ENCODE measurements around the gene CCDC57.

DNA sequence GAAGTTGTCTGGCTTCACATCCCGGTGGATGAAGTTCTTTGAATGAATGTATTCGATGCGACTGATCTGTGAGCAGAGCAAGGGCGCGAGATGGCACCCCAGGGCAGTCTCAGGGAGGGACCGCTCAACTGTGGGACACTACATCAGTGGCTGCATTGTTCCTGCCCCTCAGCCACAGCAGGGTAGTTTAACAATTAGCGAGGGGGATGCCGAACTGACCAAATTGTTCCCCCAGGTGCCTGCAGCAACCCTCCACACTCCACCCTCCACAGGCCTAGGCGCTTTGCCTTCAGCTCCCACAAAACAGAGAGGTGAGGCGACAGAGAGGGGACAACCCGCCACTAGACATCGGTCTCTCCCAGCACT, 40.5 kb upstream of the CCDC57 start:
- no peak for TF ChIP-seq JUND (IDR thresholded peaks at IDR 0.05)
- TF ChIP-seq TAF1 (conservative IDR thresholded peaks at IDR 0.05), result no peak
- TF ChIP-seq, protein P1, sequence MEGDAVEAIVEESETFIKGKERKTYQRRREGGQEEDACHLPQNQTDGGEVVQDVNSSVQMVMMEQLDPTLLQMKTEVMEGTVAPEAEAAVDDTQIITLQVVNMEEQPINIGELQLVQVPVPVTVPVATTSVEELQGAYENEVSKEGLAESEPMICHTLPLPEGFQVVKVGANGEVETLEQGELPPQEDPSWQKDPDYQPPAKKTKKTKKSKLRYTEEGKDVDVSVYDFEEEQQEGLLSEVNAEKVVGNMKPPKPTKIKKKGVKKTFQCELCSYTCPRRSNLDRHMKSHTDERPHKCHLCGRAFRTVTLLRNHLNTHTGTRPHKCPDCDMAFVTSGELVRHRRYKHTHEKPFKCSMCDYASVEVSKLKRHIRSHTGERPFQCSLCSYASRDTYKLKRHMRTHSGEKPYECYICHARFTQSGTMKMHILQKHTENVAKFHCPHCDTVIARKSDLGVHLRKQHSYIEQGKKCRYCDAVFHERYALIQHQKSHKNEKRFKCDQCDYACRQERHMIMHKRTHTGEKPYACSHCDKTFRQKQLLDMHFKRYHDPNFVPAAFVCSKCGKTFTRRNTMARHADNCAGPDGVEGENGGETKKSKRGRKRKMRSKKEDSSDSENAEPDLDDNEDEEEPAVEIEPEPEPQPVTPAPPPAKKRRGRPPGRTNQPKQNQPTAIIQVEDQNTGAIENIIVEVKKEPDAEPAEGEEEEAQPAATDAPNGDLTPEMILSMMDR (IDR thresholded peaks at IDR 0.05; ENCODE audit: low read depth, low read length, missing input control), result no peak
- TF ChIP-seq GABPA (IDR thresholded peaks at IDR 0.05 in 1 of 2, conservative IDR thresholded peaks at IDR 0.05 in 1 of 2), result no peak
- TF ChIP-seq, protein P2, sequence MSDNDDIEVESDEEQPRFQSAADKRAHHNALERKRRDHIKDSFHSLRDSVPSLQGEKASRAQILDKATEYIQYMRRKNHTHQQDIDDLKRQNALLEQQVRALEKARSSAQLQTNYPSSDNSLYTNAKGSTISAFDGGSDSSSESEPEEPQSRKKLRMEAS (IDR thresholded peaks at IDR 0.05), result no peak
- no peak for TF ChIP-seq YY1 (IDR thresholded peaks at IDR 0.05)
- TF ChIP-seq, protein P3, sequence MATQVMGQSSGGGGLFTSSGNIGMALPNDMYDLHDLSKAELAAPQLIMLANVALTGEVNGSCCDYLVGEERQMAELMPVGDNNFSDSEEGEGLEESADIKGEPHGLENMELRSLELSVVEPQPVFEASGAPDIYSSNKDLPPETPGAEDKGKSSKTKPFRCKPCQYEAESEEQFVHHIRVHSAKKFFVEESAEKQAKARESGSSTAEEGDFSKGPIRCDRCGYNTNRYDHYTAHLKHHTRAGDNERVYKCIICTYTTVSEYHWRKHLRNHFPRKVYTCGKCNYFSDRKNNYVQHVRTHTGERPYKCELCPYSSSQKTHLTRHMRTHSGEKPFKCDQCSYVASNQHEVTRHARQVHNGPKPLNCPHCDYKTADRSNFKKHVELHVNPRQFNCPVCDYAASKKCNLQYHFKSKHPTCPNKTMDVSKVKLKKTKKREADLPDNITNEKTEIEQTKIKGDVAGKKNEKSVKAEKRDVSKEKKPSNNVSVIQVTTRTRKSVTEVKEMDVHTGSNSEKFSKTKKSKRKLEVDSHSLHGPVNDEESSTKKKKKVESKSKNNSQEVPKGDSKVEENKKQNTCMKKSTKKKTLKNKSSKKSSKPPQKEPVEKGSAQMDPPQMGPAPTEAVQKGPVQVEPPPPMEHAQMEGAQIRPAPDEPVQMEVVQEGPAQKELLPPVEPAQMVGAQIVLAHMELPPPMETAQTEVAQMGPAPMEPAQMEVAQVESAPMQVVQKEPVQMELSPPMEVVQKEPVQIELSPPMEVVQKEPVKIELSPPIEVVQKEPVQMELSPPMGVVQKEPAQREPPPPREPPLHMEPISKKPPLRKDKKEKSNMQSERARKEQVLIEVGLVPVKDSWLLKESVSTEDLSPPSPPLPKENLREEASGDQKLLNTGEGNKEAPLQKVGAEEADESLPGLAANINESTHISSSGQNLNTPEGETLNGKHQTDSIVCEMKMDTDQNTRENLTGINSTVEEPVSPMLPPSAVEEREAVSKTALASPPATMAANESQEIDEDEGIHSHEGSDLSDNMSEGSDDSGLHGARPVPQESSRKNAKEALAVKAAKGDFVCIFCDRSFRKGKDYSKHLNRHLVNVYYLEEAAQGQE (IDR thresholded peaks at IDR 0.05), result no peak
- TF ChIP-seq, protein P4, sequence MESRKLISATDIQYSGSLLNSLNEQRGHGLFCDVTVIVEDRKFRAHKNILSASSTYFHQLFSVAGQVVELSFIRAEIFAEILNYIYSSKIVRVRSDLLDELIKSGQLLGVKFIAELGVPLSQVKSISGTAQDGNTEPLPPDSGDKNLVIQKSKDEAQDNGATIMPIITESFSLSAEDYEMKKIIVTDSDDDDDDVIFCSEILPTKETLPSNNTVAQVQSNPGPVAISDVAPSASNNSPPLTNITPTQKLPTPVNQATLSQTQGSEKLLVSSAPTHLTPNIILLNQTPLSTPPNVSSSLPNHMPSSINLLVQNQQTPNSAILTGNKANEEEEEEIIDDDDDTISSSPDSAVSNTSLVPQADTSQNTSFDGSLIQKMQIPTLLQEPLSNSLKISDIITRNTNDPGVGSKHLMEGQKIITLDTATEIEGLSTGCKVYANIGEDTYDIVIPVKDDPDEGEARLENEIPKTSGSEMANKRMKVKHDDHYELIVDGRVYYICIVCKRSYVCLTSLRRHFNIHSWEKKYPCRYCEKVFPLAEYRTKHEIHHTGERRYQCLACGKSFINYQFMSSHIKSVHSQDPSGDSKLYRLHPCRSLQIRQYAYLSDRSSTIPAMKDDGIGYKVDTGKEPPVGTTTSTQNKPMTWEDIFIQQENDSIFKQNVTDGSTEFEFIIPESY (IDR thresholded peaks at IDR 0.05), result no peak
- TF ChIP-seq RAD21 (IDR thresholded peaks at IDR 0.05), result no peak
- TF ChIP-seq, protein P5, sequence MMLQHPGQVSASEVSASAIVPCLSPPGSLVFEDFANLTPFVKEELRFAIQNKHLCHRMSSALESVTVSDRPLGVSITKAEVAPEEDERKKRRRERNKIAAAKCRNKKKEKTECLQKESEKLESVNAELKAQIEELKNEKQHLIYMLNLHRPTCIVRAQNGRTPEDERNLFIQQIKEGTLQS (IDR thresholded peaks at IDR 0.05), result no peak
- no peak for TF ChIP-seq FOXA1 (IDR thresholded peaks at IDR 0.05)
- TF ChIP-seq EGR1 (IDR thresholded peaks at IDR 0.05; ENCODE audit: low read depth in 2 of 2), result no peak
- no peak for TF ChIP-seq HNF4A (conservative IDR thresholded peaks at IDR 0.05)
- no peak for TF ChIP-seq NR2F2 (IDR thresholded peaks at IDR 0.05)

All from liver (tissue), 3 donors.